ENCODE measurements around the gene PTPRE.

Gene PTPRE

DNA sequence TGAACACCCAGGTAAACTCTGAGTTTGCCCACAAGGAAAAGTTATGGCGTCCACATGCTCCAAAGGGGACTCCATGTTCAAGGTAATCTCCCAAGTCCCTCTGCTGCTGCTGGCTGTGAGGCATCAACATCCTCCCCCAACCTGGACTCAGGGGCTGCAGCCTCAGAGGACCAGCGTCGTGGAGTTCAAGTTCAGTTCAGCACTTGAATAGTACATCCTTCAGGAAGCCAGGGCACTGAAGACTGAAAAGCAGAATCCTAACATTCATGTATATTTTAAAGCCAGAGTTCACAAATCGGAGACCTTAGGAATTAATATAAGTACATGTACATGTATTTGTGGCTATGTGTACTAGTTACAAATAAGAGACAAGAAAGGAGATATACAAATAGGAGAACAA lies 90.4 kb downstream of the PTPRE start:
- H3K27me3 ChIP-seq (ENCODE audit: insufficient read depth, poor library complexity, severe bottlenecking) = no peaks in the 10 kb centered on the region
- ATAC-seq (ENCODE audit: low read depth) = no peak
- TF ChIP-seq, protein P1, sequence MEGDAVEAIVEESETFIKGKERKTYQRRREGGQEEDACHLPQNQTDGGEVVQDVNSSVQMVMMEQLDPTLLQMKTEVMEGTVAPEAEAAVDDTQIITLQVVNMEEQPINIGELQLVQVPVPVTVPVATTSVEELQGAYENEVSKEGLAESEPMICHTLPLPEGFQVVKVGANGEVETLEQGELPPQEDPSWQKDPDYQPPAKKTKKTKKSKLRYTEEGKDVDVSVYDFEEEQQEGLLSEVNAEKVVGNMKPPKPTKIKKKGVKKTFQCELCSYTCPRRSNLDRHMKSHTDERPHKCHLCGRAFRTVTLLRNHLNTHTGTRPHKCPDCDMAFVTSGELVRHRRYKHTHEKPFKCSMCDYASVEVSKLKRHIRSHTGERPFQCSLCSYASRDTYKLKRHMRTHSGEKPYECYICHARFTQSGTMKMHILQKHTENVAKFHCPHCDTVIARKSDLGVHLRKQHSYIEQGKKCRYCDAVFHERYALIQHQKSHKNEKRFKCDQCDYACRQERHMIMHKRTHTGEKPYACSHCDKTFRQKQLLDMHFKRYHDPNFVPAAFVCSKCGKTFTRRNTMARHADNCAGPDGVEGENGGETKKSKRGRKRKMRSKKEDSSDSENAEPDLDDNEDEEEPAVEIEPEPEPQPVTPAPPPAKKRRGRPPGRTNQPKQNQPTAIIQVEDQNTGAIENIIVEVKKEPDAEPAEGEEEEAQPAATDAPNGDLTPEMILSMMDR (IDR thresholded peaks at IDR 0.05; ENCODE audit: poor library complexity, severe bottlenecking) = no peak

DNA sequence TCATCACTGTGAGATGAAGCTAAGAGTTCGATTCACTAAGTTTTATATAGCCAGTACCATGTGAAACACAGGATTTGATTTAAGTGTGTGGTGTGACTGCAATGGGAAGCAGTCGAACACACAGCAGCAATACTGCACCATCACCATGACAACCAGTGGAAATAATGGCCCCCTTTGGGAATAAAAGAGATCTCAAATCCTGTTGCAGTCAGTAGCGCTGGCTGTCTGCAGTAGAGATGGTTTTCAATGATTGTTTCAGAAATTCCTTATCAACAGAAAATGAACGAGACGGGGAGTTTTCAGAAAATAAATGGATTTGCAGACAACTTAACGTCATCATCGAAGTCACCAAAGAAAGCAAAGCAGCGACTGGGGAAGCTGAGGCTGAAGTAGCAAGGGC lies 91.0 kb downstream of the PTPRE start:
- Histone ChIP-seq H3K27me3 (ENCODE audit: insufficient read depth, poor library complexity, severe bottlenecking) (no peaks in the 10 kb centered on the region), H3K4me1 (ENCODE audit: insufficient read depth, poor library complexity, severe bottlenecking) (no peaks in the 10 kb centered on the region), H3K27ac (ENCODE audit: poor library complexity, severe bottlenecking) (no peak overlapping the region), H3K36me3 (ENCODE audit: low read depth) (no peaks in the 10 kb centered on the region), H3K4me3 (ENCODE audit: severe bottlenecking) (no peak overlapping the region), H3K9me3 (ENCODE audit: severe bottlenecking) (no peaks in the 10 kb centered on the region)
- TF ChIP-seq, protein P1 (IDR thresholded peaks at IDR 0.05; ENCODE audit: poor library complexity, severe bottlenecking) = no peak
- no peak for DNase-seq (ENCODE audit: low spot score)
- ATAC-seq (ENCODE audit: low read depth) = no peak

More for the DNA sequence above, 90.4 kb downstream of the PTPRE start:
- Histone ChIP-seq H3K4me3 (ENCODE audit: severe bottlenecking) (no peak overlapping the region), H3K36me3 (ENCODE audit: low read depth) (no peaks in the 10 kb centered on the region), H3K27ac (ENCODE audit: poor library complexity, severe bottlenecking) (no peak overlapping the region), H3K9me3 (ENCODE audit: severe bottlenecking) (no peaks in the 10 kb centered on the region), H3K4me1 (ENCODE audit: insufficient read depth, poor library complexity, severe bottlenecking) (no peaks in the 10 kb centered on the region)
- no peak for DNase-seq (ENCODE audit: low spot score)

DNA sequence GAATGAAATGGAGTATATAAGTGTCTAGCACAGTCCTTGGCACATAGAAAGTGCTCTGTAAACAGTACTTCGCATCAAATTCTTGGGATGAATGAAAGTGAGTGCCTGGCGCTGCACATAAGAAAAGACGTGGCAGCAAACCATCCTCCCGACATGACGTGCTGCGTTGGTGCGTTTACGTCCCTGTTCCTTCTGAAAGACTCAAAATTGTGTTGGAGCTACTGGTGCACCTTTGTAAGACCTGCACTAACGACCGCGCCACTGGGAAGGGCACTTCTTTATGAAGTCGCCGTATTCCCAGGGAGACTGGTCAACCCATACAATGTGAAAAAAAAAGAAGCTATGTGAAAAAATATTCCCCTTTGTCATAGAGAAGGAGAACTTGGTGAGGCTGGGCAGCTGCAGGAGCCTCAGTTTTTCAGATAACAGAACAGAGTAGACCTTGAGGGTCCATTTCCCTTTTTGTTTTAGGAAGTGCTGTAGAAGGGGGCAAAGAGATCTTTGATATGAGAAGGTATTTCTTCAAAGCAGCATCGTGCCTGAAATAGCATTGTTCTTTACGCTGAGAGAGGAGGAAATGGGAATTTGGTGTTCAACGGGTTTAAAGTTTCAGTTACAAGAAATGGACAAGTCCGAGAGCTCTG lies 91.7 kb downstream of the PTPRE start:
- H3K4me1 ChIP-seq (ENCODE audit: insufficient read depth, poor library complexity, severe bottlenecking) = no peaks in the 10 kb centered on the region
- H3K36me3 ChIP-seq (ENCODE audit: low read depth) = no peaks in the 10 kb centered on the region
- no peak for DNase-seq (ENCODE audit: low spot score)

DNA sequence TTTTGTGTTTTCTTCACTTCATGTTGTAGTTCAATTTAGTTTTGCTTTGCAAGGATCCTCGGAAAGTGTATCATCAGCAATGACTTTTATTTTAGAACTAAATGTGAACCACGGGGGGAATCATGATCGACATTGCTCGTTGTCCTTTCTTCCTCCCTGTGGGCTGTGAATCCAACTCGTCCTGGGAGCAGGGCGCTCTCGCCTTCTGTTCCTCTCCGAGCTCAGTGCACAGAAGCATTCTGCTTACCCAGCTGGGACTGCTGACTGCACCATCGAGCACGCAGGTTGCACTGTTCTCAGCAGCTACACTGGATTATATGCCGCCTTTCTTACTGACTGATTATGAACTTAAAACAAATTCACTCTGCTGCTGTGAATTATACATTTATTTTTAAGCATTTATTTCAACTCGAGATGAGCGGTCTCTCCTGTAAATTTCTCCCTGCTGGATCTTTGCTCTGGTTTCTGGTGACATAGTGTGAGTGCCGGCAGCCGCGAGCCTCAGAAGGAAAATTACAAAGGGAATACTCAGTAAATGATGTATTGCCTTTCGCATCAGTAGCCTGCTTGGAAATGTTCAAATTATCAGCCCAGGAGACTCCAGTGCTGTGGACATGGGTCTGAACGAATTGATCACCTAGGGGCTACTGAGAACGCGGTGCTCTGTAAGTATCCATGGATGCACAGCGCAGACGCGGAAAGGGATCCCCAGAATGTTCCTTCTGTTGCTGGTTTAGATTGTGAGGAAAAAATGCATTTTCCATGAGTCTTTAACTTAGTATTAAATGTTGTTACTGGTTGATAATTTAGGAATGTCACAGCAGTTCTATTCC lies 92.6 kb downstream of the PTPRE start:
- DNase-seq (ENCODE audit: low spot score) = no peak
- TF ChIP-seq, protein P1 (IDR thresholded peaks at IDR 0.05; ENCODE audit: poor library complexity, severe bottlenecking) = no peak
- no peak overlapping the region for H3K4me3 ChIP-seq (ENCODE audit: severe bottlenecking)
- no peaks in the 10 kb centered on the region for H3K27me3 ChIP-seq (ENCODE audit: insufficient read depth, poor library complexity, severe bottlenecking)
- no peaks in the 10 kb centered on the region for H3K36me3 ChIP-seq (ENCODE audit: low read depth)
- H3K27ac ChIP-seq (ENCODE audit: poor library complexity, severe bottlenecking) = no peak overlapping the region
- no peaks in the 10 kb centered on the region for H3K9me3 ChIP-seq (ENCODE audit: severe bottlenecking)
- ATAC-seq (ENCODE audit: low read depth) = no peak
- no peaks in the 10 kb centered on the region for H3K4me1 ChIP-seq (ENCODE audit: insufficient read depth, poor library complexity, severe bottlenecking)

More for the DNA sequence above, 91.7 kb downstream of the PTPRE start:
- Histone ChIP-seq H3K27ac (ENCODE audit: poor library complexity, severe bottlenecking) (no peak overlapping the region), H3K27me3 (ENCODE audit: insufficient read depth, poor library complexity, severe bottlenecking) (no peaks in the 10 kb centered on the region), H3K9me3 (ENCODE audit: severe bottlenecking) (no peaks in the 10 kb centered on the region), H3K4me3 (ENCODE audit: severe bottlenecking) (no peak overlapping the region)
- TF ChIP-seq, protein P1 (IDR thresholded peaks at IDR 0.05; ENCODE audit: poor library complexity, severe bottlenecking) = no peak
- no peak for ATAC-seq (ENCODE audit: low read depth)
